Naive B cell (primary cell): ENCODE data around the gene CADPS. TPM values are rescaled to one million over a fixed set of nuclear protein-coding genes. Genes with fewer than 3 reads are reported as not detected.

Experiments
- ATAC-seq, 2 donors: fragments of 150-1000 bp; cut with Tn5 transposase; 2 replicates each; pipeline ENCODE4 v1.10.0; 2021; ENCODE audit warnings: low read depth in 2 of 2, mild to moderate bottlenecking in 2 of 2, moderate library complexity in 2 of 2
- DNase-seq: peaks from one replicate; pipeline ENCODE4 v3.0.0; 2022
- H3K27ac Mint-ChIP-seq, 6 donors: one replicate each; pipeline ENCODE4 v1.8.0; 2020 to 2022; ENCODE audit warnings: mild to moderate bottlenecking in 6 of 6, mixed read lengths in 6 of 6, moderate library complexity in 5 of 6, inconsistent platforms in 2 of 6
- H3K27me3 Mint-ChIP-seq, 3 donors: one replicate each; pipeline ENCODE4 v1.8.0; 2021 to 2022; ENCODE audit warnings: mixed read lengths in 3 of 3, mild to moderate bottlenecking in 1 of 3
- H3K36me3 Mint-ChIP-seq, 2 donors: one replicate each; pipeline ENCODE4 v1.8.0; 2020 to 2022; ENCODE audit warnings: mixed read lengths in 2 of 2, inconsistent platforms in 1 of 2, mild to moderate bottlenecking in 1 of 2
- H3K4me1 Mint-ChIP-seq, 3 donors: one replicate each; pipeline ENCODE4 v1.8.0; 2020 to 2022; ENCODE audit warnings: mixed read lengths in 3 of 3, inconsistent platforms in 1 of 3, mild to moderate bottlenecking in 1 of 3, moderate library complexity in 1 of 3
- H3K4me3 Mint-ChIP-seq, 8 donors: one replicate each; pipeline ENCODE4 v1.8.0; 2020 to 2022; ENCODE audit warnings: mild to moderate bottlenecking in 8 of 8, mixed read lengths in 8 of 8, moderate library complexity in 8 of 8, inconsistent platforms in 2 of 8
- H3K9me3 Mint-ChIP-seq, 7 donors: one replicate each; pipeline ENCODE4 v1.8.0; 2020 to 2022; ENCODE audit warnings: mixed read lengths in 7 of 7, mild to moderate bottlenecking in 5 of 7, inconsistent platforms in 2 of 7, moderate library complexity in 1 of 7
- polyA plus RNA-seq, 6 donors: library from polyadenylated mRNA; unstranded; fragments of 300-500 nt; fragmentation: Illumina TruSeq; gene quantifications; one replicate each; pipeline ENCODE4 v1.2.3, GENCODE V29; 2021; ENCODE audit warnings: low read depth in 6 of 6

CADPS gene
- polyA plus RNA-seq: not detected

DNA sequence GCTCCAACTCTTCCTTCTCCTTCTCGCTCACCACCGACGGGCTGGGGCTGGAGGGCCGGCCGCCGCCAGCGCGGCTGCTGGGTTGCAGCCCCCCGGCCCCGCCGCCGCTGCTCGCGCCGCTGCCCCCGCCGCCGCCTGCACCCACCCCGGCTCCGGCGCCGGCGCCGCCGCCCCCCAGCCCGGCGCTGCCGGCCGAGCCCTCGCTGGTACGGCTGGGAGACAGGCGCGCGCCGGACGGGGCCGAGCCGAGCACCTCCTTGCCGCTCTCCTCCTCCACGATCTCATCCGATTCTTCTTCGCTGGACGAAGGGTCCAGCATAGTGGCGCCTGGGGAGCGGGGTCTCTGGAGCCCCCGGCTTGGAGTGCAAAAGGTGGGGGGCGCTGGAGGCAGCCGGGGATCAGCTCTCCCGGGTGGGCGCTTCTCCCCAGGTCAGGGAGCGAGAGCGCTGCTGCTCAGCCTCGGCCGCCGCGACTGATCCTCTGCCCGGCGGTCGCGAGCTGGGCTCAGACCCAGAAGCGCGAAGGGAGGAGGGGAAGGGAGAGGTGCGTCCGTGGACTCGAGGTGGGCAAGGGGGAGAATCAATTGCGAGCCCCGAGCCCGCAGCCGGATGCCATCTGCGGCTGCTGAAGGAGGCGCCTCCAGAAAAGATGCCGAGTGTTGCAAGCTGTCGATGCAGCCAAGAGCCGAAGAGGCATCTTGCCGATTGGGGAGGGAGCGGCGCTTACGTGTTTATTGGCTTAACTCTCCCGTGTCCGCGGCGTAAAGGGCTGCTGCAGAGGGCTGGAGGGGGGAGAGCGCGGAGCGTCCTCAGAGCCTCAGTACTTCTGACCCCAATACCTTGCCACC is at the start of gene CADPS:
Gene CADPS, minus strand, starts transcription at position 706 of the 847 bp plus-strand sequence. Its CDS starts 387 bp downstream, at position 319.
- Mint-ChIP-seq H3K4me3 (no peak within 1 kb of the TSS), H3K27me3 (peaks cover 35 to 53% (median 39%) of the 10 kb centered on the region in 3 donors), H3K36me3 (no peaks in the 10 kb centered on the region), H3K27ac (no peak within 1 kb of the TSS), H3K4me1 (no peaks in the 10 kb centered on the region), H3K9me3 (peaks cover 0 to 20% (median 10%) of the 10 kb centered on the region in 7 donors)
- ATAC-seq (no peak), DNase-seq (no peak)

DNA sequence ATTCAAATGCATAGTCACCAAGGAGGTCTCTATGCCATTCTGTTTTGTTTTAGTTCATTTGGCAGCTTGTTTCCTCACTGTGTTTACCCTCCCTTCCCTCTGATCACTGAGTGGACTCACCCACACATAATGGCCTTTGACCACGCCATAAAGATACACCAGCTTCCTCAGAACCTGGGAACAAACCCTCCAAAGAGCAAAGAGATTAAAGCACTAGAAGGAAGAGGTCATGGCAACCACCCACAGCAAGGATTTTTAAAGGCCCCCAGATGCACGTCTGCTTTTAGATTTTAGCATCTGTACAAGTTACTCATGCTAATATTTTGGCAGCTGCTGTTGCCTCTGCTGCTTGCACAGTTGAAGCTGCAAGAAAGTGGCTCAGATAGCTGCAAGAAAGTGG is 47.9 kb upstream of the CADPS start:
- Mint-ChIP-seq H3K27me3 (peaks cover 0 to 6% (median 0%) of the 10 kb centered on the region in 3 donors), H3K36me3 (no peaks in the 10 kb centered on the region), H3K4me3 (no peak overlapping the region), H3K9me3 (peaks cover 0 to 15% (median 2%) of the 10 kb centered on the region in 7 donors), H3K4me1 (no peaks in the 10 kb centered on the region), H3K27ac (no peak overlapping the region)
- ATAC-seq (no peak), DNase-seq (no peak)

DNA sequence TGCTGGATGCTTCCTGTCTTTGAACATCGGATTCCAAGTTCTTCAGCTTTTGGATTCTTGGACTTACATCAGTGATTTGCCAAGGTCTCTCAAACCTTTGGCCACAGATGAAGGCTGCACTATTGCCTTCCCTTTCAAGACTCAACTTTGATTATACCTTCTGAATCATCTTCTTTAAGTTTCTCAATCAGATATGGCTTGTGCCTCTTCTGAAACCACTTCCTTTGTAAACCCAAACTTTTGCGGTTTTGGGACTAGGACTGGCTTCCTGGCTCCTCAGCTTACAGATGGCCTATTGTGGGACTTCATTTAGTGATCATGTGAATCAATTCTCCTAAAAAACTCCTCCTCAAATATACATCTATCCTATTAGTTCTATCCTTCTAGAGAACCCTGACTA is 47.1 kb upstream of the CADPS start:
- DNase-seq (no peak), ATAC-seq (no peak)
- peaks cover 0 to 15% (median 2%) of the 10 kb centered on the region in 7 donors for H3K9me3 Mint-ChIP-seq
- H3K4me3 Mint-ChIP-seq: no peak overlapping the region
- H3K4me1 Mint-ChIP-seq: no peaks in the 10 kb centered on the region
- peaks cover 0 to 6% (median 0%) of the 10 kb centered on the region in 3 donors for H3K27me3 Mint-ChIP-seq
- H3K36me3 Mint-ChIP-seq: no peaks in the 10 kb centered on the region
- no peak overlapping the region for H3K27ac Mint-ChIP-seq

DNA sequence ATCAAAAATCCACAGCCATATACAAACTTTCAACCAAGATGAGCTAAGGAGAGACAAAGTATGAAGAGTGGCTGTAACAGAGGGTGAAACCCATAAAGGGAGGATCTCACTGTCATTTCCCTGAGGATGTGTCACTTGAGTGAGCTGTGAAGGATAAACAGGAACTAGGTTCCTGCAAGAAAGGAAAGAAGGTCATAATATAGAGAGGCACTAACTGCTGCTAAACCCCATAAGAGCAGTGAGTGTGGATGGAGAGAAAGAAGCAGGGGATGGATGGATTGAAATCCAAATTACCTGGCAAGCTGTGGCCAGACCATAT is 45.2 kb upstream of the CADPS start:
- H3K9me3 Mint-ChIP-seq: peaks cover 0 to 15% (median 2%) of the 10 kb centered on the region in 7 donors
- ATAC-seq (no peak), DNase-seq (no peak)
- H3K36me3 Mint-ChIP-seq: no peaks in the 10 kb centered on the region
- H3K27me3 Mint-ChIP-seq: peaks cover 0 to 6% (median 0%) of the 10 kb centered on the region in 3 donors
- H3K27ac Mint-ChIP-seq: peak overlapping the region in 1 of 6 donors; percentile 15
- no peak overlapping the region for H3K4me3 Mint-ChIP-seq
- no peaks in the 10 kb centered on the region for H3K4me1 Mint-ChIP-seq

DNA sequence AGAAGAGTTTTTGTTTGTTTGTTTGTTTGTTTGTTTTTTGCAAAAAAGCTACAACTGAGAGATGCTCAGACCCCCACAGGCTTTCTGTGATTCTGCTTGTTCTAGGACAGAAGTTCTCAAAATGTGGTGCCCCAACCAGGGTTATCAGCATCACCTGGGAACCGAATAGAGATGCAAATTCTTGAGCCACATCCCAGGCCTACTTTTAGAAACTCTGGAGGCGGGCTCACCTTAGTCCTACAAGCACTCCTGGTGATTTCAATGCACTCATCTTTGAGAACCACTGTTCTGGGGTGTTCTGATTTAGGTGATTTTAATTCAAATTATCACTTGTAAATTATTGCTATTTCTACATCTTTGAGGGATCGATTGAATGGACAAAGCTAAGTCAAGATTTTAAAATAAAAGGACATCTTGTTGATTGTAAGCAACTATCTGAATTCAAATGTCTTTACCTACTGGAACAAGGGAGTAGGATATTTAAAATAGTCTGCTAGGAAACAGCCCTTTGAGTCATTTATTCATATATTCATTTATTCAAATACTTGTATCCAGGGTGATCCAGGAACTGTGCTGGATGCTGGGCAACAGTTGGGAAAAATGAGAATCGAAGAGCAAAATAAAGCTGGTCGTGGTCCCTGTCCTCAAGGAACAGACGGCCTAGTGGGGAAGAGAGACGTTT is 44.7 kb upstream of the CADPS start:
- Mint-ChIP-seq H3K4me1 (no peaks in the 10 kb centered on the region), H3K36me3 (no peaks in the 10 kb centered on the region), H3K27me3 (peaks cover 0 to 6% (median 0%) of the 10 kb centered on the region in 3 donors), H3K4me3 (no peak overlapping the region), H3K27ac (no peak overlapping the region), H3K9me3 (peaks cover 0 to 15% (median 2%) of the 10 kb centered on the region in 7 donors)
- DNase-seq: no peak
- no peak for ATAC-seq

DNA sequence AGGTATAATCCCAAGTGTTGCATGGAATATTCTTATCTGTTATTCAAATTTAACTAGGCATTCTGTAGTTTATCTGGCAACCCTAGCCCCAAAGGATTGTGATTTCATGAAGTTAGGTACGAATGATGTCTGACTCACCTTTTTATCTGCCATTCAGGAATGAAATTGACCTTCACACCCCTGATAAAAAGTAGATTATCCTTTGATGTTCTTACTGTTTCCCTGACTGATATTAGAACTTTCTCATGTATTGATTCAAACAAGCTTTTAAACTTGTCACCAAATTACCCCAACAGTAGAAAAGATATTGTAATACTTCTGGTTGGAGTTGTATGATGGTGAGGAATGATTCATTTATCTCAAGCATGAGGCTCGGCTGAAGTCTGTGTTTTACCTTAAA is 43.6 kb upstream of the CADPS start:
- ATAC-seq (no peak), DNase-seq (no peak)
- H3K4me3 Mint-ChIP-seq: no peak overlapping the region
- H3K27me3 Mint-ChIP-seq: peaks cover 0 to 6% (median 0%) of the 10 kb centered on the region in 3 donors
- H3K9me3 Mint-ChIP-seq: peaks cover 2 to 16% (median 3%) of the 10 kb centered on the region in 7 donors
- H3K27ac Mint-ChIP-seq: no peak overlapping the region
- H3K4me1 Mint-ChIP-seq: no peaks in the 10 kb centered on the region
- no peaks in the 10 kb centered on the region for H3K36me3 Mint-ChIP-seq

DNA sequence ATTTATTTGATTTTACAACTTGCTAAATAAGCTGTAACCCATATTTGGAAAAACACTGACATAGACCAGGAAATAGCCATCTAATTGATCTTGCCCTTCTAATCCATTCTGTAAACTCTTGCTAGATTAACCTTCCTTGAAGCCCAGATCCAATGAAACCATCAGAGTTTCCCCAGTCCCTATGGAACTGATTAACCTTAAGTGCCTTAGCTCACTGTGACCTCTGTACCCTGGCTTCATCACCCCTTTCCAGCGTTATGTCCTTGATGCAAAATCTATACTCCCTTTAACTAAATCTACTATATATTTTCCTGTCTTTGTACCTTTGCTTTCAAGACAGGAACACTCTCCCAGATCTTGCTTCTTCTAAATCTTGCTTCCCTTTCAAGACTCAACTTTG is 42.9 kb upstream of the CADPS start:
- DNase-seq: no peak
- H3K27ac Mint-ChIP-seq: no peak overlapping the region
- no peak for ATAC-seq
- no peak overlapping the region for H3K4me3 Mint-ChIP-seq
- H3K27me3 Mint-ChIP-seq: peaks cover 0 to 6% (median 0%) of the 10 kb centered on the region in 3 donors
- peaks cover 2 to 15% (median 4%) of the 10 kb centered on the region in 7 donors for H3K9me3 Mint-ChIP-seq
- H3K4me1 Mint-ChIP-seq: no peaks in the 10 kb centered on the region
- H3K36me3 Mint-ChIP-seq: no peaks in the 10 kb centered on the region

DNA sequence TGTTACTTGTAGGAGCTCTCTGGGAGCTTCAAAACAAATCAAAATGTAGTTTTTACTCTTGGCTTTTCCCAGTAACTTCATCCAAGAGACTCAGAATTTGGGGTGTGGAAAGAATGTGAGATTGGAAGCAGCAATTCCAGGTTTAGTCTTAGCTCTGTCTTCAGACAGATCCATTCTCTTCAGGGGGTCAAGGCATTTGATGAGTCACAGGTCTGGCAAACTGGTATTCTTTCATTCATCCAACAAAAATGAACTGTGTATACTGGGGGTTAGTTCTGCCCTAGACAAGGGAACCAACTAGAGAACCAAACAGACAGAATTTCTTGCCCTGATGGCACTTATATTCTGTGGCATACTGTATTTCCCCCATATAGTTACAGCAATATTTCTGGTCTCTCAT is 36.3 kb upstream of the CADPS start:
- no peaks in the 10 kb centered on the region for H3K36me3 Mint-ChIP-seq
- no peak overlapping the region for H3K27ac Mint-ChIP-seq
- ATAC-seq (no peak), DNase-seq (no peak)
- H3K27me3 Mint-ChIP-seq: no peaks in the 10 kb centered on the region
- H3K4me1 Mint-ChIP-seq: no peaks in the 10 kb centered on the region
- H3K9me3 Mint-ChIP-seq: peaks cover 0 to 13% (median 3%) of the 10 kb centered on the region in 7 donors
- H3K4me3 Mint-ChIP-seq: no peak overlapping the region

DNA sequence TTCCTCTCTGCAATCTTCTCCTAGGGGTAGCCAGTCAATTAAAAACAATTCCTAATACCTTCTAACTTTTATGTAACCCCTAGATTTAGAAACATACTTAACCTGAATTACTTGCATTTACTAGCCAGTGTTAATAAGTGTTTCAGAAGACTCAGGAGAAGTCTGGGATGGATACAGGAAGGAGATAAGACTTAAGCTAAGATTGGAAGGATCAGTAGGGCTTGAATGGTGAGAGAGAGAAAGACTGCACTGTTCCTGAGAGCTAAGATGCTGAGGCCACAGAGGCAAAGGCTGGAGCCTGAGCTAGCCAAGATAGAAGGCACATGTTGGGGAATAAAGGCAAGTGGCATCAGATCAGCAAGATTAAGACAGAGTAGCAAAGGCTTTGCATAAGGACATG is 30.1 kb upstream of the CADPS start:
- Mint-ChIP-seq H3K27ac (no peak overlapping the region), H3K9me3 (peaks cover 0 to 11% (median 0%) of the 10 kb centered on the region in 7 donors), H3K36me3 (no peaks in the 10 kb centered on the region), H3K4me3 (no peak overlapping the region), H3K27me3 (no peaks in the 10 kb centered on the region), H3K4me1 (no peaks in the 10 kb centered on the region)
- ATAC-seq (no peak), DNase-seq (no peak)

DNA sequence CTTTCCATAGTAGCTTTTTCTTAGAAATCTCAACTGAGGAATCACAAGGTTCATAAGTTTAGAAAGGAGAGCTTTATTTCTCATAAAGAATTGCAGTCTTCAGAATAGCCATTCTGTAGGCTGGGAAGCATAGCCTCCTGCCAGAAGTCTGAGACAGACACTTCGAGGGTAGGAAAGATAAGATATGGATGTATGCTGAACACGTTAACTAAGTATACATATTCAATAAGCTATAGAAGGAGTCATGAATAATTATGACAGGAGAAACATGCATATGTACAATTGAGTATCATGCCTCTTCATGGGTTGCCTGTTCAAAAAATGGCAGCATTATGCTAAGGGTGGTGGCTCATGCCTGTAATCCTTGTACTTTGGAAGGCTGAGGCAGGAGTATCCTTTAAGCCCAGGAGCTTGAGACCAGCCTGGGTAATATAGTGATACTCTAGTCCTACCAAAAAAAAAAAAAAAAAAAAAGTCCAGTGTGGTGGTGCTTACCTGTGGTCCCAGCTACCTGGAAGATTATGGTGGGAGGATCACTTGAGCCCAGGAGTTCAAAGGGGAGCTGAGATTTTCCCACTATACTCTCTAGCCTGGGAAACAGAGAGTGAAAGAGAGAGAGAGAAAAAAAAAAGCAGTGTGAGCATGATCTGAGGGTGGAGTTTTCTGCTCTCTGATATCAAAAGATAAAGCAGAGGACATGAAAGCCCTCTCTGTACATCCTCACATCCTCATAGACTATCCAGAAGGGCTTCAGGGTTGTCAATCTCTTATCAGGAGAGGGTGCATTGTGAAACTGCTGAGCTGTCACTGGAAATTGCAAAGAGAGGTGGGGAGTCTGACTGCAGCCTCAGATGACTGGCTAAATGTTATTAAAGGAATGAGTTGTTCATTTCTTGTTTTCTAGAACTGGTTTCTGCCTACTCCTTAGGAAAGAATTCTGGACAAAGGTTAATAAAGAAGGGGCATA is 23.6 kb upstream of the CADPS start:
- ATAC-seq: no peak
- Mint-ChIP-seq H3K27me3 (no peaks in the 10 kb centered on the region), H3K4me3 (no peak overlapping the region), H3K4me1 (no peaks in the 10 kb centered on the region), H3K36me3 (no peaks in the 10 kb centered on the region), H3K27ac (no peak overlapping the region), H3K9me3 (peaks cover 0 to 6% (median 0%) of the 10 kb centered on the region in 7 donors)
- DNase-seq: no peak

DNA sequence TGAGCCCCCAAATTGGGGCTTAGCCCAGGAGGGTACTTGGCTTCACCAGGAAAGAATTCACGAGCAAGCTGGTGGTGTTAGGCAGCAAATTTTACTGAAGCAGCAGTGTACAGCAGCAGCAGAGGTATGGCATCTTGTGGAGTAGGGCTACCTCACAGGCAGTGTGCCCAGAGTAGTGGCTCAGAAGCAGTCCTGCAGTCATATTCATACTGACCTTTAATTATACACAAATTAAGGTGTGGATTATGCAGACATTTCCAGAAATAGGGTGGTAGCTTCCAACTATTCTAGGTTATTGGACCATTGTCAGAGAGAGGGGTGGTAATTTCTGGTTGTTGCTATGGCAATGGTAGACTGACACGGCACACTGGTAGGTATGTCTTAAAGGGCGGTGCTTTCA is 20.7 kb upstream of the CADPS start:
- no peak for DNase-seq
- no peak overlapping the region for H3K27ac Mint-ChIP-seq
- no peaks in the 10 kb centered on the region for H3K27me3 Mint-ChIP-seq
- no peak overlapping the region for H3K4me3 Mint-ChIP-seq
- H3K4me1 Mint-ChIP-seq: no peaks in the 10 kb centered on the region
- H3K36me3 Mint-ChIP-seq: no peaks in the 10 kb centered on the region
- peaks cover 0 to 4% (median 0%) of the 10 kb centered on the region in 7 donors for H3K9me3 Mint-ChIP-seq
- no peak for ATAC-seq

DNA sequence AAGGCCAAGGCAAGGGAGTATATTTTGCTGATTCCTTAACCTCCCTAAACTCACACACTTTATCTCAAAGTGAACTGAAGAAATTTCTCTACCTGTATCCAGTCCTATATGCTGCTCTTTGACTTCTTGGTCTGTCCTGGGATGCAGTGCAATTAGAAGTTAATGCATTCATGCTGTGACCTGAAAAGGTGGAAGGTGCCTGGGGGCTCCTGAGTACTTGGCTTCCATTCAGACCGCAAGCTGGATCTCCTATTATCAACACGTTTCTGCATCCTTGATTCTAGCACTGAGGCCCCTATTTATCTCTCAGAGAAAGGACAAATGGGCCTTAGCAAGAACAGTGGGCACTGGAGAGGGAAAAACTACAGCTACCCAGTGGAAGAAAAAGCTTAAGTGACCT is 17.7 kb upstream of the CADPS start:
- no peak for DNase-seq
- peaks cover 0 to 5% (median 2%) of the 10 kb centered on the region in 7 donors for H3K9me3 Mint-ChIP-seq
- H3K4me3 Mint-ChIP-seq: no peak overlapping the region
- H3K27me3 Mint-ChIP-seq: no peaks in the 10 kb centered on the region
- H3K27ac Mint-ChIP-seq: no peak overlapping the region
- ATAC-seq: no peak
- H3K4me1 Mint-ChIP-seq: no peaks in the 10 kb centered on the region
- no peaks in the 10 kb centered on the region for H3K36me3 Mint-ChIP-seq

DNA sequence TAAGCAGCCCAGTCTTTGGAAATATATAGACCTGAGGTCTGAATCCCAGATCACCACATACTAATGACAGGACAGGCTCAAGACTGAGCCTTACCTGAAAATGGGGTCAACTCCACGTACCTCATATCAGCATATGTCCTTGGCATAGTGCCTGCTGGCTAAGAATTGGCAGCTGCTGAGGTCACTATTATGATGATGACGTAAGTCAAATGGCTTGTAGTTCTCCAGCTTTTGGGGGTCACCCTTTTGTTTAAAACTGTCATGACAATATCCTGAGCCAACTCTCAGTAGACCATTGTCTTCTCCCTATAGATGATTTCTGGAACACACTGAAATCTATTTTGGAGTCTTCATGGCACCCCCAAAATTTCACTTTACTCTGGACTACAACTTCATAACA is 16.8 kb upstream of the CADPS start:
- ATAC-seq (no peak), DNase-seq (no peak)
- H3K4me3 Mint-ChIP-seq: no peak overlapping the region
- H3K9me3 Mint-ChIP-seq: peaks cover 0 to 5% (median 2%) of the 10 kb centered on the region in 7 donors
- H3K27ac Mint-ChIP-seq: no peak overlapping the region
- H3K4me1 Mint-ChIP-seq: no peaks in the 10 kb centered on the region
- no peaks in the 10 kb centered on the region for H3K27me3 Mint-ChIP-seq
- H3K36me3 Mint-ChIP-seq: no peaks in the 10 kb centered on the region
